HG03460 (cell line): ENCODE measurements around the gene TOP2A.
"Not testable (repeated sequence)": the region's sequence is repeated elsewhere in the genome, so short reads cannot be mapped to it uniquely, and the experiment has no call there.

Source experiments
- ATAC-seq: cut with Tn5 transposase; IDR thresholded peaks from one replicate; pipeline ENCODE4 v1.9.1; 2021; ENCODE audit not compliant: unreplicated experiment

Gene TOP2A

GRCh38 chr17:40430272-40431230 lies 12.9 kb upstream of the TOP2A start:
- ATAC-seq, result no peak

- ATAC-seq, result no peak
Measured at GRCh38 chr17:40427002-40427491, 9.4 kb upstream of the TOP2A start.

- no peak for ATAC-seq
Measured at GRCh38 chr17:40425741-40426140, 8.0 kb upstream of the TOP2A start.

- no peak for ATAC-seq
Measured at GRCh38 chr17:40422990-40423633, 5.4 kb upstream of the TOP2A start.

- no peak for ATAC-seq
Measured at GRCh38 chr17:40419559-40420331, 2.0 kb upstream of the TOP2A start.

GRCh38 chr17:40418428-40418706 lies 671 bp upstream of the TOP2A start:
- no peak for ATAC-seq

- peak; percentile 13 for ATAC-seq
Measured at GRCh38 chr17:40417258-40417608, 463 bp downstream of the TOP2A start.

- ATAC-seq, result no peak
Measured at GRCh38 chr17:40416671-40417070, 1.0 kb downstream of the TOP2A start.

GRCh38 chr17:40415390-40415789 lies 2.3 kb downstream of the TOP2A start:
- no peak for ATAC-seq

- ATAC-seq, result not testable (repeated sequence)
Measured at GRCh38 chr17:40414312-40414711, 3.4 kb downstream of the TOP2A start.

- ATAC-seq, result no peak
Measured at GRCh38 chr17:40412880-40413279, 4.8 kb downstream of the TOP2A start.

GRCh38 chr17:40411821-40412220 lies 5.9 kb downstream of the TOP2A start:
- no peak for ATAC-seq

GRCh38 chr17:40410082-40410481 lies 7.6 kb downstream of the TOP2A start:
- ATAC-seq, result no peak

GRCh38 chr17:40409540-40409939 lies 8.2 kb downstream of the TOP2A start:
- ATAC-seq, result not testable (repeated sequence)

GRCh38 chr17:40407460-40407859 lies 10.2 kb downstream of the TOP2A start:
- no peak for ATAC-seq

GRCh38 chr17:40404003-40404402 lies 13.7 kb downstream of the TOP2A start:
- ATAC-seq, result no peak

GRCh38 chr17:40402668-40403067 lies 15.0 kb downstream of the TOP2A start:
- no peak for ATAC-seq

GRCh38 chr17:40399185-40399584 lies 18.5 kb downstream of the TOP2A start:
- ATAC-seq, result no peak

GRCh38 chr17:40386555-40386954 lies 31.1 kb downstream of the TOP2A start:
- ATAC-seq, result not testable (repeated sequence)

- no peak for ATAC-seq
Measured at GRCh38 chr17:40382251-40382650, 35.4 kb downstream of the TOP2A start.

- no peak for ATAC-seq
Measured at GRCh38 chr17:40378966-40379365, 38.7 kb downstream of the TOP2A start.

- no peak for ATAC-seq
Measured at GRCh38 chr17:40377832-40378231, 39.9 kb downstream of the TOP2A start.
